Measurements from ENCODE around the gene COX6A1. TPM values are rescaled to one million over a fixed set of nuclear protein-coding genes. Genes with fewer than 3 reads are reported as not detected.

COX6A1 gene
- total and polyA plus RNA-seq, 2 donors (not counting 1 experiment from before 2014, with no cell fraction given): 137 to 484 TPM

DNA sequence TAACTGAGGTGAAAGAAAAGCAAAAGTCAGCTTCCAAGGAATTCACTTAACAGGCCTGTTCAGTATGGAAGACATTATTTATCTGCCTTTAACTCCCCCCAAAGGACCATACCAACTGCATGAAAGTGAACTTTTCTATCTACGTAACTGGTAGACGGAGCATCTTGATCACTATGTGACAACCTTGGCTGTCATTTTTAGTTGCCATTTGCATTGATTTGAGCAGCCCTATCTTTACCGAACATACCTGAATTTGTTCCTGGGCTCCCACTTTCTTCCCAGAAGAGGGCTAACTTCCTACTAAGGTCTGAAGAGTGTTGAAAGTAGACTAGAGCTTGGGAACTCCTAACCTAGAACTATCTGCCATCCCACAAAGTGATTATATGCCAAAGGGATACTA, 22.2 kb downstream of the COX6A1 start:
- peaks cover 61% of the 10 kb centered on the region for H4K20me1 ChIP-seq (ENCODE audit: control insufficient read depth, insufficient read depth, low read length, poor library complexity, severe bottlenecking)
- H3K9me3 ChIP-seq (ENCODE audit: control extremely low read depth in 1 of 3, control insufficient read depth in 2 of 3, insufficient read depth in 1 of 3, low read length in 2 of 3): no peaks in the 10 kb centered on the region
- intact Hi-C loops (cut with micrococcal nuclease): loop anchor here (10.0 kb wide), 1 partner anchor 445 kb away; the partner anchor contains the start of gene SPPL3
- ATAC-seq (ENCODE audit: low read depth) (no peak), DNase-seq (no peak)
- H3K27me3 ChIP-seq (replicated peaks in 1 of 4; ENCODE audit: control extremely low read depth in 1 of 4, control insufficient read depth in 3 of 4, insufficient read depth in 4 of 4, low read length in 3 of 4): no peaks in the 10 kb centered on the region
- H3K9ac ChIP-seq (ENCODE audit: low read length): no peak overlapping the region
- Mint-ChIP-seq H3K27ac (no peak overlapping the region), H3K4me1 (peaks cover 2% of the 10 kb centered on the region), H3K27me3 (no peaks in the 10 kb centered on the region), H3K9me3 (ENCODE audit: insufficient read depth) (no peaks in the 10 kb centered on the region), H3K4me3 (no peak overlapping the region)
- 100% methylated on average over 2 of the region's 3 CpGs for WGBS (ENCODE audit: insufficient coverage)
- ChIA-PET POLR2A (no interaction called here), CTCF (interaction anchor here (0.9 kb wide), 1 partner anchor 10 kb away, joined by 3 read pairs; no protein-coding TSS in a partner anchor)
- H2AFZ ChIP-seq (ENCODE audit: insufficient read depth, low read depth, low read length, poor library complexity, severe bottlenecking): no peak overlapping the region
- no peak overlapping the region for H3K27ac ChIP-seq (ENCODE audit: low read length in 2 of 2)
- H3K79me2 ChIP-seq (ENCODE audit: control insufficient read depth, insufficient read depth, low read length): peaks cover 52% of the 10 kb centered on the region
- H3K4me2 ChIP-seq (replicated peaks; ENCODE audit: low read depth, low read length, poor library complexity, severe bottlenecking): no peak overlapping the region
- peaks cover 15 to 83% of the 10 kb centered on the region in 2 experiments for H3K36me3 ChIP-seq (replicated peaks in 1 of 2; ENCODE audit: control extremely low read depth in 1 of 2, control insufficient read depth in 1 of 2, extremely low read depth in 1 of 2, insufficient read depth in 2 of 2, low read length in 1 of 2)
- TF ChIP-seq EZH2 (IDR thresholded peaks at IDR 0.05; ENCODE audit: borderline replicate concordance, insufficient read depth, low read depth, low read length, poor library complexity, severe bottlenecking) (no peak), CTCF (IDR thresholded peaks at IDR 0.05) (no peak)
- no peak overlapping the region for H3K4me3 ChIP-seq (ENCODE audit: control extremely low read depth in 1 of 5, extremely low read depth in 1 of 5, insufficient read depth in 1 of 5, low read depth in 2 of 5, low read length in 4 of 5)
- H3K4me1 ChIP-seq (ENCODE audit: control insufficient read depth in 2 of 2, insufficient read depth in 2 of 2, low read length in 2 of 2): peaks cover 0 to 4% of the 10 kb centered on the region in 2 donors

GRCh38 chr12:120462099-120462640, 24.3 kb downstream of the COX6A1 start:
- no peak overlapping the region for H3K4me3 ChIP-seq (ENCODE audit: control extremely low read depth in 1 of 5, extremely low read depth in 1 of 5, insufficient read depth in 1 of 5, low read depth in 2 of 5, low read length in 4 of 5)

More at GRCh38 chr12:120462099-120462640, 24.3 kb downstream of the COX6A1 start:
- CTCF ChIA-PET: interaction anchor here (0.5 kb wide), 1 partner anchor 207 kb away, joined by 3 read pairs; no protein-coding TSS in a partner anchor
- no peak overlapping the region for H2AFZ ChIP-seq (ENCODE audit: insufficient read depth, low read depth, low read length, poor library complexity, severe bottlenecking)
- H3K9me3 ChIP-seq (ENCODE audit: control extremely low read depth in 1 of 3, control insufficient read depth in 2 of 3, insufficient read depth in 1 of 3, low read length in 2 of 3): no peaks in the 10 kb centered on the region
- H3K4me3 Mint-ChIP-seq: no peak overlapping the region
- H4K20me1 ChIP-seq (ENCODE audit: control insufficient read depth, insufficient read depth, low read length, poor library complexity, severe bottlenecking): peaks cover 68% of the 10 kb centered on the region
- POLR2A ChIA-PET: no interaction called here
- ATAC-seq (ENCODE audit: low read depth) (no peak), DNase-seq (no peak)
- no peak overlapping the region for H3K27ac Mint-ChIP-seq
- H3K4me1 ChIP-seq (ENCODE audit: control insufficient read depth in 2 of 2, insufficient read depth in 2 of 2, low read length in 2 of 2): peaks cover 0 to 5% of the 10 kb centered on the region in 2 donors
- no peaks in the 10 kb centered on the region for H3K9me3 Mint-ChIP-seq (ENCODE audit: insufficient read depth)
- no peak overlapping the region for H3K27ac ChIP-seq (ENCODE audit: low read length in 2 of 2)
- H3K27me3 ChIP-seq (replicated peaks in 1 of 4; ENCODE audit: control extremely low read depth in 1 of 4, control insufficient read depth in 3 of 4, insufficient read depth in 4 of 4, low read length in 3 of 4): no peaks in the 10 kb centered on the region
- 100% methylated on average over 1 of the region's 3 CpGs for WGBS (ENCODE audit: insufficient coverage)
- peaks cover 17 to 81% of the 10 kb centered on the region in 2 experiments for H3K36me3 ChIP-seq (replicated peaks in 1 of 2; ENCODE audit: control extremely low read depth in 1 of 2, control insufficient read depth in 1 of 2, extremely low read depth in 1 of 2, insufficient read depth in 2 of 2, low read length in 1 of 2)
- intact Hi-C loops (cut with micrococcal nuclease): loop anchor here (10.0 kb wide), 1 partner anchor 443 kb away; the partner anchor contains the start of gene SPPL3
- H3K9ac ChIP-seq (ENCODE audit: low read length): no peak overlapping the region
- no peaks in the 10 kb centered on the region for H3K27me3 Mint-ChIP-seq
- H3K79me2 ChIP-seq (ENCODE audit: control insufficient read depth, insufficient read depth, low read length): peaks cover 72% of the 10 kb centered on the region
- no peak for TF ChIP-seq EZH2 (IDR thresholded peaks at IDR 0.05; ENCODE audit: borderline replicate concordance, insufficient read depth, low read depth, low read length, poor library complexity, severe bottlenecking)
- no peak for TF ChIP-seq CTCF (IDR thresholded peaks at IDR 0.05)
- peaks cover 17% of the 10 kb centered on the region for H3K4me1 Mint-ChIP-seq
- H3K4me2 ChIP-seq (replicated peaks; ENCODE audit: low read depth, low read length, poor library complexity, severe bottlenecking): no peak overlapping the region

Measured in B cell (primary cell).